SK-N-SH (cell line): Measurements from ENCODE around the gene CDO1. TPM values are rescaled to one million over a fixed set of nuclear protein-coding genes. Genes with fewer than 3 reads are reported as not detected.

Experiments
- CTCF ChIA-PET: fragments of 300-600, 350-600 bp; formaldehyde crosslinking; extraction: SDS; loops from one replicate; lab custom pipeline; 2021; lab: Yijun Ruan, JAX
- POLR2A ChIA-PET: fragments of 350-600 bp; sonication (Branson Sonifier 250); formaldehyde crosslinking; extraction: SDS; loops from one replicate; lab custom pipeline; 2020; ENCODE audit warnings: antibody characterized with exemption, inconsistent platforms; lab: Yijun Ruan, JAX
- DNase-seq: peaks from one replicate; pipeline ENCODE4 v3.0.0; 2012
- H2AFZ ChIP-seq: fragments of 200-600 bp; sonication (generic); 2 replicates; pipeline ENCODE4 v1.8.1; 2016; ENCODE audit warnings: antibody characterized with exemption, mild to moderate bottlenecking, low read depth
- H3F3A ChIP-seq: fragments of 200-600 bp; sonication (generic); replicated peaks from 2 replicates; pipeline ENCODE3; 2016; ENCODE audit warnings: antibody characterized with exemption, mild to moderate bottlenecking; ENCODE audit not compliant: insufficient read depth
- H3K27ac ChIP-seq, 2 experiments: fragments of 200-500 bp in 1 of 2; fragments of 200-600 bp in 1 of 2; sonication (Bioruptor generic) in 1 of 2; sonication (generic), shearing (Covaris generic) in 1 of 2; 2 replicates each; pipeline versions ENCODE4 v1.5.1 to v1.6.1; 2014 to 2016; ENCODE audit warnings: low read depth in 2 of 2, inconsistent platforms in 1 of 2, low read length in 1 of 2, mild to moderate bottlenecking in 1 of 2, mixed read lengths in 1 of 2
- H3K27me3 ChIP-seq: fragments of 200-600 bp; sonication (generic), shearing (Covaris generic); 2 replicates; pipeline ENCODE4 v1.6.1; 2016; ENCODE audit warnings: mixed run types; ENCODE audit not compliant: insufficient read depth
- H3K36me3 ChIP-seq, 2 experiments: fragments of 200-500 bp in 1 of 2; fragments of 200-600 bp in 1 of 2; sonication (Bioruptor generic) in 1 of 2; sonication (generic) in 1 of 2; replicated peaks in 1 of 2; 2 replicates each; pipeline versions ENCODE3 to v1.5.1; 2014 to 2016; ENCODE audit warnings: low read length in 1 of 2, mild to moderate bottlenecking in 1 of 2; ENCODE audit not compliant: insufficient read depth in 2 of 2, control insufficient read depth in 1 of 2
- H3K4me1 ChIP-seq, 2 experiments: fragments of 200-500 bp in 1 of 2; fragments of 200-600 bp in 1 of 2; sonication (Bioruptor generic) in 1 of 2; sonication (generic), shearing (Covaris generic) in 1 of 2; 2 replicates each; pipeline versions ENCODE4 v1.5.1 to v1.6.1; 2014 to 2016; ENCODE audit warnings: low read depth in 1 of 2, low read length in 1 of 2, mixed run types in 1 of 2; ENCODE audit not compliant: insufficient read depth in 2 of 2, control insufficient read depth in 1 of 2
- H3K4me2 ChIP-seq: fragments of 200-600 bp; sonication (generic), shearing (Covaris generic); 2 replicates; pipeline ENCODE4 v1.6.1; 2017; ENCODE audit warnings: mixed run types
- H3K4me3 ChIP-seq, 2 experiments: fragments of 200-500 bp in 1 of 2; fragments of 200-600 bp in 1 of 2; sonication (Bioruptor generic) in 1 of 2; sonication (generic), shearing (Covaris generic) in 1 of 2; 2 replicates each; pipeline versions ENCODE4 v1.5.1 to v1.8.1; 2014 to 2016; ENCODE audit warnings: low read depth in 2 of 2, inconsistent platforms in 1 of 2, low read length in 1 of 2, mild to moderate bottlenecking in 1 of 2, mixed read lengths in 1 of 2, moderate library complexity in 1 of 2
- H3K79me2 ChIP-seq: fragments of 200-600 bp; sonication (generic); 2 replicates; pipeline ENCODE4 v1.8.1; 2017; ENCODE audit warnings: mild to moderate bottlenecking; ENCODE audit not compliant: insufficient read depth
- H3K9ac ChIP-seq: fragments of 200-600 bp; sonication (generic); 2 replicates; pipeline ENCODE4 v1.6.1; 2017; ENCODE audit warnings: mixed run types
- H3K9me2 ChIP-seq: fragments of 200-600 bp; sonication (generic); 2 replicates; pipeline ENCODE4 v1.6.1; 2017; ENCODE audit warnings: mixed run types
- H3K9me3 ChIP-seq: fragments of 200-600 bp; sonication (generic); 2 replicates; pipeline ENCODE4 v1.6.1; 2017; ENCODE audit warnings: mixed run types, mild to moderate bottlenecking, moderate library complexity
- H4K20me1 ChIP-seq: fragments of 200-600 bp; sonication (generic); 2 replicates; pipeline ENCODE4 v1.6.1; 2017; ENCODE audit warnings: mild to moderate bottlenecking, mixed run types; ENCODE audit not compliant: insufficient read depth
- EZH2phosphoT487 ChIP-seq: fragments of 200-600 bp; sonication (generic); IDR thresholded peaks from 2 replicates; pipeline ENCODE4 v1.6.1; 2017; ENCODE audit warnings: low read depth, mixed run types, mild to moderate bottlenecking, antibody characterized with exemption, moderate library complexity, borderline replicate concordance
- FOXM1 ChIP-seq: IDR thresholded peaks from 2 replicates; pipeline ENCODE4 v1.4.0; 2012; ENCODE audit warnings: low read depth, mild to moderate bottlenecking
- GABPA ChIP-seq: IDR thresholded peaks from 2 replicates; pipeline ENCODE4 v1.4.0; 2012; ENCODE audit warnings: low read depth, mild to moderate bottlenecking
- JUND ChIP-seq: IDR thresholded peaks from 2 replicates; pipeline ENCODE4 v1.4.0; 2012
- NFIC ChIP-seq: IDR thresholded peaks from 2 replicates; pipeline ENCODE4 v1.4.0; 2012; ENCODE audit warnings: borderline replicate concordance
- NRF1 ChIP-seq: IDR thresholded peaks from 2 replicates; pipeline ENCODE4 v1.6.1; 2012; ENCODE audit warnings: low read depth, mild to moderate bottlenecking, low read length
- RFX5 ChIP-seq: IDR thresholded peaks from 2 replicates; pipeline ENCODE4 v1.6.1; 2012; ENCODE audit warnings: mild to moderate bottlenecking, improper control_type of control experiment, low read length
- RXRA ChIP-seq: IDR thresholded peaks from 2 replicates; pipeline ENCODE4 v1.4.0; 2012; ENCODE audit warnings: low read depth, mild to moderate bottlenecking, borderline replicate concordance
- TEAD4 ChIP-seq: IDR thresholded peaks from 2 replicates; pipeline ENCODE4 v1.4.0; 2012; ENCODE audit warnings: mild to moderate bottlenecking, borderline replicate concordance; ENCODE audit not compliant: insufficient read depth
- YY1 ChIP-seq: IDR thresholded peaks from 2 replicates; pipeline ENCODE4 v1.4.0; 2012; ENCODE audit warnings: low read depth, mild to moderate bottlenecking
- ZBTB33 ChIP-seq: IDR thresholded peaks from 2 replicates; pipeline ENCODE4 v1.4.0; 2012; ENCODE audit warnings: low read depth, borderline replicate concordance
- WGBS: methylation state at CpG from one replicate; pipeline ENCODE4 v1.1.6; 2017; ENCODE audit warnings: low lambda C conversion rate; 5-methylcytosine and 5-hydroxymethylcytosine counted together
- polyA plus RNA-seq, 3 experiments: library from polyadenylated mRNA; depleted of rRNA; stranded (reverse); fragments of >200 nt; gene quantifications; 2 replicates each; pipeline ENCODE4 v1.2.3, GENCODE V29; 2012
- TF ChIP-seq, protein P1 (sequence below): fragments of 150-350 bp; IDR thresholded peaks from 2 replicates; pipeline ENCODE4 v1.6.1; 2017; ENCODE audit warnings: antibody characterized with exemption, low read length, low read depth, borderline replicate concordance

Gene CDO1
- polyA plus RNA-seq, 1 of the 3 experiments (the other 2 are of a cell fraction) = 3.1 TPM

DNA sequence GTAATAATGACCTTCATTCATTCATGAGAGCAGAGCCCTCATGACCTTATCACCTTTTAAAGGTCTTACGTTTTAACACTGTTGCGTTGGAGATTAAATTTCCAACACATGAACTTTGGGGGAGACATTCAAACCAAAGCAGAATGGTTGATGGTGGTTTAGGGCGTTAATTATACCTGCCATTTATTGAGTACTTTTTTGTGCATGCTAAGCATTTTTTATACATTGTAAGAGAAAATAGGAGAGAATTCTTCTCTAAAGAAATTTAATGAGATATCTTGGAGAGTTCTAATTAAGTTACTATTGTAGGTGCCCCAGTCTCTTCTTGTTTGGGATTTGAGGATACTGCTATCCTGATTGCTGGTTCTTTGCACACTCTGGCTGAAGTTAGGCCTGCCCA is 37.7 kb upstream of the CDO1 start (continued):
- TF ChIP-seq ZBTB33 = no peak
- TF ChIP-seq TEAD4 = no peak
- TF ChIP-seq NRF1 = no peak
- no peak for TF ChIP-seq RXRA
- no peak for TF ChIP-seq FOXM1
- no peak for TF ChIP-seq EZH2phosphoT487

- H3F3A ChIP-seq = no peaks in the 10 kb centered on the region
- no peak overlapping the region for H3K27ac ChIP-seq
- POLR2A ChIA-PET = no interaction called here
- WGBS = 66% methylated on average over 4 of the region's 4 CpGs
- no peaks in the 10 kb centered on the region for H3K36me3 ChIP-seq
- no peaks in the 10 kb centered on the region for H3K9me2 ChIP-seq
- no peak overlapping the region for H3K4me2 ChIP-seq
- H3K9me3 ChIP-seq = no peaks in the 10 kb centered on the region
- H2AFZ ChIP-seq = no peak overlapping the region
- H3K9ac ChIP-seq = no peak overlapping the region
- H3K4me3 ChIP-seq = no peak overlapping the region
- no peak for TF ChIP-seq RFX5
- no peak for TF ChIP-seq YY1
- TF ChIP-seq, all 33 proteins: peak for 0
- CTCF ChIA-PET = no interaction called here
- DNase-seq = no peak
- H3K4me1 ChIP-seq = no peaks in the 10 kb centered on the region
- H3K79me2 ChIP-seq = peaks cover 97% of the 10 kb centered on the region
- peaks cover 26% of the 10 kb centered on the region for H4K20me1 ChIP-seq
- H3K27me3 ChIP-seq = no peaks in the 10 kb centered on the region
Measured at GRCh38 chr5:115850744-115851416, 34.4 kb upstream of the CDO1 start.

- CTCF ChIA-PET = interaction anchor here (0.6 to 1.0 kb wide), 2 partner anchors 219 to 472 kb away, joined by 3 to 4 read pairs; no protein-coding TSS in a partner anchor
- WGBS = 90% methylated on average over 3 of the region's 3 CpGs
Measured at GRCh38 chr5:115849258-115849798, 32.9 kb upstream of the CDO1 start.

More at GRCh38 chr5:115849258-115849798, 32.9 kb upstream of the CDO1 start:
- Histone ChIP-seq H3K9me3 (no peaks in the 10 kb centered on the region), H2AFZ (no peak overlapping the region), H3K9ac (no peak overlapping the region), H3K36me3 (no peaks in the 10 kb centered on the region), H4K20me1 (peaks cover 38% of the 10 kb centered on the region), H3F3A (no peaks in the 10 kb centered on the region), H3K27me3 (no peaks in the 10 kb centered on the region), H3K4me1 (peaks cover 0 to 1% of the 10 kb centered on the region in 2 experiments; a peak in 1 of 4 replicates), H3K79me2 (peaks cover 100% of the 10 kb centered on the region), H3K4me2 (no peak overlapping the region), H3K9me2 (no peaks in the 10 kb centered on the region), H3K27ac (no peak overlapping the region), H3K4me3 (no peak overlapping the region)
- TF ChIP-seq JUND = no peak
- TF ChIP-seq, protein P1, sequence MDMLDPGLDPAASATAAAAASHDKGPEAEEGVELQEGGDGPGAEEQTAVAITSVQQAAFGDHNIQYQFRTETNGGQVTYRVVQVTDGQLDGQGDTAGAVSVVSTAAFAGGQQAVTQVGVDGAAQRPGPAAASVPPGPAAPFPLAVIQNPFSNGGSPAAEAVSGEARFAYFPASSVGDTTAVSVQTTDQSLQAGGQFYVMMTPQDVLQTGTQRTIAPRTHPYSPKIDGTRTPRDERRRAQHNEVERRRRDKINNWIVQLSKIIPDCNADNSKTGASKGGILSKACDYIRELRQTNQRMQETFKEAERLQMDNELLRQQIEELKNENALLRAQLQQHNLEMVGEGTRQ = no peak
- no peak for TF ChIP-seq NFIC
- TF ChIP-seq GABPA = no peak
- POLR2A ChIA-PET = no interaction called here
- no peak for DNase-seq
